Muscle layer of duodenum (tissue), 2 donors: ENCODE measurements around the gene ZNF771.
A peak's percentile ranks its signal among the peaks of the same experiment; 100 is the strongest.

Source experiments
- H3K27ac ChIP-seq: one replicate; pipeline ENCODE4 v1.7.0; 2013; ENCODE audit warnings: mild to moderate bottlenecking, low read length
- H3K27me3 ChIP-seq: one replicate; pipeline ENCODE4 v1.7.0; 2013; ENCODE audit warnings: low read depth, mild to moderate bottlenecking, control low read depth, low read length
- H3K36me3 ChIP-seq, 2 donors: one replicate each; pipeline ENCODE4 v1.7.0; 2013; ENCODE audit warnings: low read length in 2 of 2, control low read depth in 1 of 2, mild to moderate bottlenecking in 1 of 2; ENCODE audit not compliant: insufficient read depth in 2 of 2, control insufficient read depth in 1 of 2
- H3K4me1 ChIP-seq, 2 donors: one replicate each; pipeline ENCODE4 v1.7.0; 2013; ENCODE audit warnings: low read length in 2 of 2, mild to moderate bottlenecking in 2 of 2, control low read depth in 1 of 2, moderate library complexity in 1 of 2; ENCODE audit not compliant: insufficient read depth in 2 of 2, control insufficient read depth in 1 of 2
- H3K4me3 ChIP-seq, 2 donors: one replicate each; pipeline ENCODE4 v1.7.0; 2013; ENCODE audit warnings: low read length in 2 of 2, low read depth in 1 of 2, mild to moderate bottlenecking in 1 of 2
- H3K9me3 ChIP-seq, 2 donors: one replicate each; pipeline ENCODE4 v1.7.0; 2013; ENCODE audit warnings: low read length in 2 of 2, control low read depth in 1 of 2, mild to moderate bottlenecking in 1 of 2; ENCODE audit not compliant: control insufficient read depth in 1 of 2
- donor health status: healthy.

Gene ZNF771

GRCh38 chr16:30421010-30421409 lies 13.6 kb downstream of the ZNF771 start:
- Histone ChIP-seq H3K9me3 (no peaks in the 10 kb centered on the region), H3K36me3 (peaks cover 15 to 19% of the 10 kb centered on the region in 2 donors), H3K27me3 (no peaks in the 10 kb centered on the region), H3K4me3 (no peak overlapping the region), H3K27ac (no peak overlapping the region), H3K4me1 (peaks cover 0 to 5% of the 10 kb centered on the region in 2 donors)

- no peaks in the 10 kb centered on the region for H3K9me3 ChIP-seq
- H3K4me1 ChIP-seq = peaks cover 12 to 15% of the 10 kb centered on the region in 2 donors
- H3K27me3 ChIP-seq = no peaks in the 10 kb centered on the region
- no peak overlapping the region for H3K4me3 ChIP-seq
- no peak overlapping the region for H3K27ac ChIP-seq
- peaks cover 15 to 17% of the 10 kb centered on the region in 2 donors for H3K36me3 ChIP-seq
Measured at GRCh38 chr16:30428055-30428454, 20.6 kb downstream of the ZNF771 start.

GRCh38 chr16:30429418-30429677 lies 21.9 kb downstream of the ZNF771 start:
- Histone ChIP-seq H3K36me3 (peaks cover 4 to 8% of the 10 kb centered on the region in 2 donors), H3K4me3 (peak overlapping the region; percentile 83 to 87), H3K27me3 (no peaks in the 10 kb centered on the region), H3K4me1 (peaks cover 12 to 15% of the 10 kb centered on the region in 2 donors), H3K27ac (peak overlapping the region; percentile 73), H3K9me3 (no peaks in the 10 kb centered on the region)

GRCh38 chr16:30429678-30430427 lies 22.4 kb downstream of the ZNF771 start, which contains the start of gene DCTPP1:
Gene DCTPP1 (minus strand): TSS chr16:30430030. CDS start chr16:30429980, 50 bp downstream.
- no peaks in the 10 kb centered on the region for H3K9me3 ChIP-seq
- H3K4me1 ChIP-seq = peaks cover 12 to 15% of the 10 kb centered on the region in 2 donors
- peak within 1 kb of the TSS; percentile 83 to 87 for H3K4me3 ChIP-seq
- peaks cover 0 to 5% of the 10 kb centered on the region in 2 donors for H3K36me3 ChIP-seq
- H3K27ac ChIP-seq = peak within 1 kb of the TSS; percentile 73
- no peaks in the 10 kb centered on the region for H3K27me3 ChIP-seq

GRCh38 chr16:30430428-30430970 lies 23.1 kb downstream of the ZNF771 start:
- H3K27ac ChIP-seq = peak overlapping the region; percentile 73
- H3K9me3 ChIP-seq = no peaks in the 10 kb centered on the region
- H3K27me3 ChIP-seq = no peaks in the 10 kb centered on the region
- H3K4me1 ChIP-seq = peaks cover 12 to 15% of the 10 kb centered on the region in 2 donors
- peaks cover 0 to 5% of the 10 kb centered on the region in 2 donors for H3K36me3 ChIP-seq
- peak overlapping the region; percentile 83 to 87 for H3K4me3 ChIP-seq

GRCh38 chr16:30434852-30435251 lies 27.4 kb downstream of the ZNF771 start:
- H3K4me3 ChIP-seq = no peak overlapping the region
- H3K9me3 ChIP-seq = no peaks in the 10 kb centered on the region
- H3K27ac ChIP-seq = no peak overlapping the region
- H3K27me3 ChIP-seq = no peaks in the 10 kb centered on the region
- no peaks in the 10 kb centered on the region for H3K36me3 ChIP-seq
- H3K4me1 ChIP-seq = peaks cover 4 to 8% of the 10 kb centered on the region in 2 donors

- H3K4me3 ChIP-seq = no peak overlapping the region
- no peak overlapping the region for H3K27ac ChIP-seq
- H3K9me3 ChIP-seq = no peaks in the 10 kb centered on the region
- no peaks in the 10 kb centered on the region for H3K27me3 ChIP-seq
- H3K36me3 ChIP-seq = no peaks in the 10 kb centered on the region
- no peaks in the 10 kb centered on the region for H3K4me1 ChIP-seq
Measured at GRCh38 chr16:30437511-30438046, 30.2 kb downstream of the ZNF771 start.

GRCh38 chr16:30438835-30439234 lies 31.4 kb downstream of the ZNF771 start:
- H3K27me3 ChIP-seq = no peaks in the 10 kb centered on the region
- peaks cover 0 to 3% of the 10 kb centered on the region in 2 donors for H3K36me3 ChIP-seq
- H3K4me1 ChIP-seq = peaks cover 0 to 3% of the 10 kb centered on the region in 2 donors
- H3K4me3 ChIP-seq = no peak overlapping the region
- no peak overlapping the region for H3K27ac ChIP-seq
- no peaks in the 10 kb centered on the region for H3K9me3 ChIP-seq

GRCh38 chr16:30439720-30440348 lies 32.4 kb downstream of the ZNF771 start:
- no peaks in the 10 kb centered on the region for H3K27me3 ChIP-seq
- H3K36me3 ChIP-seq = peaks cover 0 to 3% of the 10 kb centered on the region in 2 donors
- no peaks in the 10 kb centered on the region for H3K9me3 ChIP-seq
- H3K27ac ChIP-seq = no peak overlapping the region
- H3K4me1 ChIP-seq = peaks cover 8 to 9% of the 10 kb centered on the region in 2 donors
- no peak overlapping the region for H3K4me3 ChIP-seq

GRCh38 chr16:30443631-30444030 lies 36.2 kb downstream of the ZNF771 start:
- Histone ChIP-seq H3K9me3 (no peaks in the 10 kb centered on the region), H3K4me1 (peaks cover 9 to 12% of the 10 kb centered on the region in 2 donors), H3K27ac (no peak overlapping the region), H3K27me3 (no peaks in the 10 kb centered on the region), H3K36me3 (peaks cover 0 to 3% of the 10 kb centered on the region in 2 donors), H3K4me3 (peak overlapping the region in 1 of 2 donors; percentile 76)
